Neural progenitor cell (in vitro differentiated cells): ENCODE data around the gene DCD. TPM values are rescaled to one million over a fixed set of nuclear protein-coding genes. Genes with fewer than 3 reads are reported as not detected.
A peak's percentile ranks its signal among the peaks of the same experiment; 100 is the strongest.

Experiments used
- DNase-seq: peaks from one replicate; pipeline ENCODE4 v3.0.0-alpha.2; 2016; ENCODE audit warnings: low spot score
- H2AFZ ChIP-seq: fragments of 200-600 bp; sonication (generic); replicated peaks from 2 replicates; pipeline ENCODE4 v1.6.1; 2016; ENCODE audit warnings: antibody characterized with exemption
- H3F3A ChIP-seq: fragments of 200-600 bp; sonication (generic); 2 replicates; pipeline ENCODE4 v1.6.1; 2016; ENCODE audit warnings: antibody characterized with exemption, low read depth
- H3K27ac ChIP-seq: fragments of 200-600 bp; sonication (generic); 2 replicates; pipeline ENCODE4 v1.5.1; 2016; ENCODE audit warnings: mild to moderate bottlenecking
- H3K27me3 ChIP-seq: fragments of 200-600 bp; sonication (generic); 2 replicates; pipeline ENCODE4 v1.6.1; 2016; ENCODE audit warnings: mild to moderate bottlenecking, moderate library complexity
- H3K36me3 ChIP-seq: fragments of 200-600 bp; sonication (generic); 2 replicates; pipeline ENCODE4 v1.5.1; 2016
- H3K4me1 ChIP-seq: fragments of 200-600 bp; sonication (generic); 2 replicates; pipeline ENCODE4 v1.6.1; 2016; ENCODE audit warnings: mixed run types
- H3K4me2 ChIP-seq: fragments of 200-600 bp; sonication (generic); 2 replicates; pipeline ENCODE4 v1.6.1; 2016
- H3K4me3 ChIP-seq: fragments of 200-600 bp; sonication (generic); 2 replicates; pipeline ENCODE4 v1.5.1; 2016
- H3K79me2 ChIP-seq: fragments of 200-600 bp; sonication (generic); 2 replicates; pipeline ENCODE4 v1.6.1; 2016; ENCODE audit warnings: low read depth
- H3K9ac ChIP-seq: fragments of 200-600 bp; sonication (generic); 2 replicates; pipeline ENCODE4 v1.6.1; 2016
- H3K9me3 ChIP-seq: fragments of 200-600 bp; sonication (generic); 2 replicates; pipeline ENCODE4 v1.5.1; 2016; ENCODE audit warnings: low read depth
- H4K20me1 ChIP-seq: fragments of 200-600 bp; sonication (generic); 2 replicates; pipeline ENCODE4 v1.6.1; 2016; ENCODE audit warnings: low read depth
- H3K27ac Mint-ChIP-seq: 3 replicates; pipeline ENCODE4 v1.8.0; 2021; ENCODE audit warnings: mixed read lengths
- H3K27me3 Mint-ChIP-seq: 2 replicates; pipeline ENCODE4 v1.8.0; 2022; ENCODE audit warnings: low read depth, mild to moderate bottlenecking, inconsistent platforms, moderate library complexity, mixed read lengths; ENCODE audit not compliant: insufficient read depth
- H3K36me3 Mint-ChIP-seq: 3 replicates; pipeline ENCODE4 v1.8.0; 2021; ENCODE audit warnings: mixed read lengths
- H3K4me1 Mint-ChIP-seq: 3 replicates; pipeline ENCODE4 v1.8.0; 2021; ENCODE audit warnings: mixed read lengths
- H3K4me3 Mint-ChIP-seq: 3 replicates; pipeline ENCODE4 v1.8.0; 2021; ENCODE audit warnings: mild to moderate bottlenecking, moderate library complexity, mixed read lengths
- H3K9me3 Mint-ChIP-seq: 3 replicates; pipeline ENCODE4 v1.8.0; 2020; ENCODE audit warnings: mixed read lengths
- CTCF ChIP-seq: fragments of 200-600 bp; sonication (generic); IDR thresholded peaks from 2 replicates; pipeline ENCODE4 v1.5.1; 2017; ENCODE audit warnings: antibody characterized with exemption, mild to moderate bottlenecking
- EZH2 ChIP-seq: fragments of 200-600 bp; sonication (generic); IDR thresholded peaks from 2 replicates; pipeline ENCODE4 v1.6.1; 2017; ENCODE audit warnings: antibody characterized with exemption, mild to moderate bottlenecking, moderate library complexity
- EZH2phosphoT487 ChIP-seq: fragments of 200-600 bp; sonication (generic); IDR thresholded peaks from 2 replicates; pipeline ENCODE4 v1.6.1; 2017; ENCODE audit warnings: antibody characterized with exemption
- total RNA-seq: library from RNA; depleted of rRNA; stranded (reverse); fragments of >200 nt; gene quantifications from 2 replicates; pipeline ENCODE4 v1.2.3, GENCODE V29; 2015; ENCODE audit warnings: low replicate concordance

DCD gene
- total RNA-seq, 1 donor from 2014 or later: not detected

- Mint-ChIP-seq H3K36me3 (no peaks in the 10 kb centered on the region), H3K27ac (no peak overlapping the region), H3K4me3 (no peak overlapping the region), H3K4me1 (peaks cover 13% of the 10 kb centered on the region), H3K27me3 (peaks cover 7% of the 10 kb centered on the region), H3K9me3 (peaks cover 8% of the 10 kb centered on the region)
- no peak overlapping the region for H3K4me2 ChIP-seq
- H3F3A ChIP-seq: no peaks in the 10 kb centered on the region
- no peak overlapping the region for H2AFZ ChIP-seq
- H4K20me1 ChIP-seq: no peaks in the 10 kb centered on the region
- no peaks in the 10 kb centered on the region for H3K79me2 ChIP-seq
- peak; percentile 58 for DNase-seq
- H3K4me1 ChIP-seq: no peaks in the 10 kb centered on the region
- no peak overlapping the region for H3K9ac ChIP-seq
- no peak overlapping the region for H3K27ac ChIP-seq
- no peak overlapping the region for H3K4me3 ChIP-seq
- H3K9me3 ChIP-seq: no peaks in the 10 kb centered on the region
- TF ChIP-seq EZH2phosphoT487: no peak
- peak; percentile 80 for TF ChIP-seq CTCF
- TF ChIP-seq EZH2: no peak
- peaks cover 32% of the 10 kb centered on the region for H3K27me3 ChIP-seq
- no peaks in the 10 kb centered on the region for H3K36me3 ChIP-seq
Measured at GRCh38 chr12:54603173-54603814, 44.9 kb downstream of the DCD start.

GRCh38 chr12:54602661-54603060, 45.5 kb downstream of the DCD start:
- no peak overlapping the region for H3K4me2 ChIP-seq
- no peak overlapping the region for H3K4me3 ChIP-seq
- Mint-ChIP-seq H3K9me3 (peaks cover 8% of the 10 kb centered on the region), H3K4me1 (peaks cover 13% of the 10 kb centered on the region), H3K36me3 (no peaks in the 10 kb centered on the region), H3K4me3 (no peak overlapping the region), H3K27ac (no peak overlapping the region), H3K27me3 (peaks cover 7% of the 10 kb centered on the region)
- no peaks in the 10 kb centered on the region for H3K4me1 ChIP-seq
- no peak overlapping the region for H2AFZ ChIP-seq
- no peak for DNase-seq
- TF ChIP-seq CTCF (no peak), EZH2phosphoT487 (no peak), EZH2 (no peak)
- peaks cover 28% of the 10 kb centered on the region for H3K27me3 ChIP-seq
- no peaks in the 10 kb centered on the region for H3F3A ChIP-seq
- no peaks in the 10 kb centered on the region for H3K36me3 ChIP-seq
- no peaks in the 10 kb centered on the region for H3K9me3 ChIP-seq
- no peak overlapping the region for H3K9ac ChIP-seq
- no peaks in the 10 kb centered on the region for H3K79me2 ChIP-seq
- no peaks in the 10 kb centered on the region for H4K20me1 ChIP-seq
- H3K27ac ChIP-seq: no peak overlapping the region

- H3K27ac ChIP-seq: no peak overlapping the region
- Mint-ChIP-seq H3K9me3 (peaks cover 8% of the 10 kb centered on the region), H3K4me1 (peaks cover 13% of the 10 kb centered on the region), H3K27me3 (peaks cover 7% of the 10 kb centered on the region), H3K36me3 (no peaks in the 10 kb centered on the region), H3K27ac (no peak overlapping the region), H3K4me3 (no peak overlapping the region)
- no peak overlapping the region for H3K9ac ChIP-seq
- H3K9me3 ChIP-seq: no peaks in the 10 kb centered on the region
- H3K79me2 ChIP-seq: no peaks in the 10 kb centered on the region
- TF ChIP-seq CTCF (no peak), EZH2phosphoT487 (no peak), EZH2 (no peak)
- DNase-seq: no peak
- H3K4me2 ChIP-seq: no peak overlapping the region
- peaks cover 23% of the 10 kb centered on the region for H3K27me3 ChIP-seq
- H3F3A ChIP-seq: no peaks in the 10 kb centered on the region
- H3K36me3 ChIP-seq: no peaks in the 10 kb centered on the region
- no peaks in the 10 kb centered on the region for H3K4me1 ChIP-seq
- no peaks in the 10 kb centered on the region for H4K20me1 ChIP-seq
- no peak overlapping the region for H2AFZ ChIP-seq
- H3K4me3 ChIP-seq: no peak overlapping the region
Measured at GRCh38 chr12:54601841-54602240, 46.3 kb downstream of the DCD start.
